GM18868 (cell line): ENCODE results near the gene NOXA1.
"Not testable (repeated sequence)": the region's sequence is repeated elsewhere in the genome, so short reads cannot be mapped to it uniquely, and the experiment has no call there.

Source experiments
- ATAC-seq: cut with Tn5 transposase; IDR thresholded peaks from one replicate; pipeline ENCODE4 v1.9.1; 2021; ENCODE audit warnings: mild to moderate bottlenecking, moderate library complexity; ENCODE audit not compliant: unreplicated experiment

The NOXA1 gene, protein sequence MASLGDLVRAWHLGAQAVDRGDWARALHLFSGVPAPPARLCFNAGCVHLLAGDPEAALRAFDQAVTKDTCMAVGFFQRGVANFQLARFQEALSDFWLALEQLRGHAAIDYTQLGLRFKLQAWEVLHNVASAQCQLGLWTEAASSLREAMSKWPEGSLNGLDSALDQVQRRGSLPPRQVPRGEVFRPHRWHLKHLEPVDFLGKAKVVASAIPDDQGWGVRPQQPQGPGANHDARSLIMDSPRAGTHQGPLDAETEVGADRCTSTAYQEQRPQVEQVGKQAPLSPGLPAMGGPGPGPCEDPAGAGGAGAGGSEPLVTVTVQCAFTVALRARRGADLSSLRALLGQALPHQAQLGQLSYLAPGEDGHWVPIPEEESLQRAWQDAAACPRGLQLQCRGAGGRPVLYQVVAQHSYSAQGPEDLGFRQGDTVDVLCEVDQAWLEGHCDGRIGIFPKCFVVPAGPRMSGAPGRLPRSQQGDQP

DNA sequence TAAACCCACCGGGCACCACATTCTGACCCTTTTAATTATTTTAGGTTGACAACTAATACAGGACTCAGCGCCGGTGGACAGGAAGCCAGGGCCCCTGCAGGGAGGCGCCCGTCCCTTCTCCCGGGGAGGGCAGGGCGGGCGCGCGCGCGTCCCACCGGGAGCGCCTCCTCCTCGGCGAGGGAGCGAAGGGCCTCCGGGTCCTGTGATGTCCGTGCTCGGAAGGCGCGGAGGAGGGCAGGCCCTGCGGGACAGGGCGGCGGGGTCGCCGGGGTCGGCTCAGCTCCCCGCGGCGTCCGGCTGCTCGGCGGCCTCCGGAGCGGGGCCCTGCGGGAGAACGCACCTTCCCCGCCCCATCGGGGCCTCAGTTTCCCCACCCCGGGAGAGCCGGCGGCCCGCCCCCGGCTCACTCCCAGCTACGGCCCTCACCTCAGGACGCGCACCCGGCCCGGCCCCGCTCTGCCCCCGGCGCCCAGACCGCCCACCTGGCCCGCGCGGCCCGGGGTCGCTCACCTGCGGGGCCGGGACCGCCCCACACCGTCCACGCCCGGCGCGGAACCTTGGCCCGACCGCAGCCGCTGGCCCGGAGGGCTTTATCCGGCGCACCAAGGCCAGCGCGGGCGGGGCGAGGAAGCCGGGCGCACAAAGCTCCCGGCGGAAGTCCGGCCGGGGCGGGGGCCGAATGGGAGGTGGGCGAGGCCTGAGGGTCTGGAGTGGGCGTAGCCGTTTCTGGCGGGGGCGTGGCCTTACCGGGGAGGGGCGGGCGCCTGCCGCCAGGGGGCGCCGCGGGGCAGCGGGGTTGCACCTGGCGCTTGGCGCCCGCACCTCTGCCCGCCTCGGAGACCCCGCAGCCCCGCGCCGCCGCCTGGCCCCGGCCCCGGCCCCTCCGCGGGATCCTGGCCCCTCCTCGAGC lies at the start of gene NOXA1, which contains the start of gene EXD3:
NOXA1 (plus strand) TSS at position 790 of the 910 bp plus-strand sequence. CDS start 137 bp downstream, outside the sequence.
EXD3 (minus strand) TSS at position 559 of the 910 bp plus-strand sequence. CDS start 27,805 bp downstream, outside the sequence.
- peak; percentile 85 for ATAC-seq

GRCh38 chr9:137373611-137373980 lies 49.6 kb upstream of the NOXA1 start:
- ATAC-seq = no peak

DNA sequence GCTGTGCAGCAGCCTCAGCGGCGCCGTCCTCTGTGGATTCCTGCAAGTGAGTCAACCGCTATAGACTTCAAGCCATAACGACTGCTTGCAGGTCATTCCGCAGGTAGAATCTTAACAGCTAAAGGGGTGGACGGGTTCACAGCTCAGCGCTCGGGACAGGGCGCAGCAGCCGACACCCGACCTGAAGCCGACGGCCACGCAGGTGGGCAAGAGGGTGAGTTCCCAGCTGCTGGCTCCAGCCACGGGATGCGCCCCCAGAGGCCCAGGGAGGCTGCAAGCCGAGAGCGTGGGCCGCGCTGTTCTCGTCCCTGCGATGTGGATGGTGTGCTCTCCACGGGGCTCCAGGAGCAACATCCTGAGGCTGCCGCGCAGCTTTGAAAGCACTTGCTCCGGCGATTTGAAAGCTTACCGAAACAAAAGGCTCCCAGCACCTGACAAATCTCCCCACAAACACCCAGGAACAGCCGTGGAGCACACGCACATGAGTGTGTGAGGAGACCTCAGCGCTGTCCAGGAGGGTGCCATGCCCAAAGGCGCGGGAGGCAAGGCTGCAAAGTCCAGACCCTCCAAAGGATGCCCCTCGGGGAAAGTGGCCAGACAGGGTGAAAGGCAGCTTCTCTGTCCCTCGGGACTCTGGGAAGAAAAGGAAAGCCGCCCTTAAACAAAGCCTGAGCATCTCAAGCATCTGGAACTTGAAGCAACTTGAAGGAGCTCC lies 48.9 kb upstream of the NOXA1 start:
- ATAC-seq = no peak

DNA sequence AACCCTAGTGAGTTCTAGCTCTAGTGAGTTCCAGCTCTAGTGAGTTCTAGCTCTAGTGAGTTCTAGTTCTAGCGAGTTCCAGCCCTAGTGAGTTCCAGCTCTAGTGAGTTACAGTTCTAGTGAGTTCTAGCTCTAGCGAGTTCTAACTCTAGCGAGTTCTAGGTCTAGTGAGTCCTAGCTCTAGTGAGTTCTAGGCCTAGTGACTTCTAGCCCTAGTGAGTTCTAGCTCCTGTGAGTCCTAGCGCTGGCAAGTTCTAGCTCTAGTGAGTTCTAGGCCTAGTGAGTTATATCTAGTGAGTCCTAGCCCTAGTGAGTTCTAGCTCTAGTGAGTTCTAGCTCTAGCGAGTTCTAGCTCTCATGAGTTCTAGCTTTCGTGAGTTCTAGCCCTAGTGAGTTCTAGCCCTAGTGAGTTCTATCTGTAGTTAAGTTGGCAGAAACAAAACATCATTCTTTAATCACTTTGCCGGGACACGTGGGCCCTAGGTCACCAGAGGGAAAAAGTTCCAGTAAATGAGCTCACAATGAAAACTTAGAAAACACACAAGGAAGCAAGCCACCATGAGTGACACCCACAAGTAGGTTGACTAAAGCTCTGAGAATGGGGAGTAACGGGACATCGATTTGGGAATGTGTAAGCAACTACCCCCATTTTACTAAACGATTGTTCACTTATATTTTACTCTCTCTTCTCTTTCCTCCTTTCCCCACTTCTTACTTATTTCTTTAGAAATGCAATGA lies 47.7 kb upstream of the NOXA1 start:
- no peak for ATAC-seq

- no peak for ATAC-seq
These were observed 46.8 kb upstream of the NOXA1 start for GRCh38 chr9:137376386-137376785.

- ATAC-seq = not testable (repeated sequence)
These were observed 44.3 kb upstream of the NOXA1 start for GRCh38 chr9:137378688-137379410.

- no peak for ATAC-seq
These were observed 43.4 kb upstream of the NOXA1 start for GRCh38 chr9:137379761-137380161.

DNA sequence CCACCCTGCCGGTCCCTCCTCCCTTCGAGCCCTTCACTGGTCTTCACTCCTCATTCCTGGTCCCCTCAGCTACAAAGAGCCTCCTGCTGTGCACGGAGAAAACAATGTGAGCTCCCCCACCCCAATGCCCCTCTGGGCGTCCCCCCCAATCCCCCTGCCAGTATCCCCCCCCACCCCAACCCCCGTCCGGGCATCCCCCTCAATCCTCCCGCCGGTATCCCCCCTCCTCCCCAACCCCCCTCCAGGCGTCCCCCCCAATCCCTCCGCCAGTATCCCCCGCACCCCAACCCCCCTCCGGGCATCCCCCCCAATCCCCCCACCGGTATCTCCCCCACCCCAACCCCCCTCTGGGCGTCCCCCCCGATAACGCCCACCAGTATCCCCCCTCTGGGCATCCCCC lies 43.0 kb upstream of the NOXA1 start:
- ATAC-seq = no peak

DNA sequence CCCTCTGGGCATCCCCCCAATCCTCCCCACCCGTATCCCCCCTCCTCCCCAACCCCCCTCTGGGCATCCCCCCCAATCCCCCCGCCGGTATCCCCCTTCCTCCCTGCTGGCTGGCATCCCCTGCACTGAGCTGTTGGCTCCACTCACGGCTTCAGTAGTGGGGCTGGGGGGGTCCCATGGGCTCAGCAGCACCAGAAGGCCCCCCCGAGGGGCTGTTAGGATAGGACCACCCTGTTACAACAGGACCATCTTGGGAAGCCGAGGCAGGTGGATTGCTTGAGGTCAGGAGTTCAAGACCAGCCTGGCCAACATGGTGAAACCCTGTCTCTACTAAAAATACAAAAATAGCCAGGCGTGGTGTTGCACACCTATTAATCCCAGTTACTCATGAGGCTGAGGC lies 42.6 kb upstream of the NOXA1 start:
- ATAC-seq = no peak

GRCh38 chr9:137381501-137382443 lies 41.4 kb upstream of the NOXA1 start:
- ATAC-seq = no peak

DNA sequence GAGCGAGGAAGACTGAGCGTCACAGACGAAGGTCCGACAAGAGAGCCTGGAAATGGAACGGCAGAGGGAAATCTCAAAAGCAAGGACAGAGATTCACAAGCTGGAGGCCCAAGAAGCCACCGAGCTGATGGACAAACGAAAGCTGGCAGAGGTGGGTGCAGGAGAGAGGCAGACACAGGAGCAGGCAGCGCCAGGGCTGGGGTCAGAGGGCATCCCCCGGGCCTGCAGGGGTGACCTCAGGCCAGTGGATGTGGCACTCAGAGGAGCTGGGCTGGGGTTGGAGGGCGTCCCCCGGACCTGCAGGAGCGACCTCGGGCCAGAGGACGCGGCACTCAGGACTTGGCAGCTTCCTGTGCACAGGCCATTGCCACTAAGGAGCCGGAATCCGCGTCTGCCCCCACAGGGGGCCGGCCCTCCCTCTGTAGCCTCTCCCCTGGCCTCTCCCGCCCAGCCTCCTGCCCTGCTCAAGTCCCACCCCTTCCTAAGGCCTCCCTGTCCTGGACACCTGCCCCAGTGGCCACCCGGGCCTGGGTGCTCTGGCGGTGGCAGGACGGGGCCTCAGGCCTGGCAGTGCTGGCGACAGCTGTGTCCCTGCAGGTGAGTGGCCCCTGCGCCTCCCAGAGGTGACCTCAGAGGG lies 40.6 kb upstream of the NOXA1 start:
- ATAC-seq = no peak

DNA sequence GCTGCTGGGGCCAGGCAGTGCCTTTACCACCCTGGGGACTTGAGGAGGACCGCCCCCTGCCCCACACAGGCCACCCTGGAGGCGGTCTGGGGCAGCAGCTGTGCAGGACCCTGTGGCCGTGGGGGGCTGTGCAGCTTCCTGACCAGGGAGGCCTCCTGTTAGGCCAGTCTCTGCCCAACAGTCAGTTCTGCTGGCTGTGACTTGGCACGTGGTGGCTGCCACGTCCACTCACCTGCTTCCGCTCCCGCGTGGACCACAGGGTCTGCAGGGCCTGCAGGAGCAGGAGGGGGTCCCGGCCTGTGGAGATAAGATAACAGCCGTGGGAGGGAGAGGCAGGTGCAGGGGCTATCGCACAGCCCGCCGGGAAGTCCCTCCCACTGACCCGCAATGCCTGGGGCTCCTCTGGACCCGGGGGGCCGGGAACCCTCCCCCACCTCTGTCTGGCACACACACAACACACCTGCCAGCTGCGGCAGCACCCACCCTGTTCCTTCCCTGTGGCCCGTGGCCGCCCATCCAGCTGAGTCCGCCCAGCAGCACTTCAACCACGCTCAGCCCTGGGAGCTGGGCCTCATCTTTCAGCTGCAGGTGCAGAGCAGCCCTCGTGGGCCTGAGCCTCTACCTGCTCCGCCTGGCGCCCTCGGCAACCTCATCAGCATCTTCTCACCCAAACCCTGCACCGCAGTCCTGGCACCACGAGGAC lies 40.0 kb upstream of the NOXA1 start:
- no peak for ATAC-seq

DNA sequence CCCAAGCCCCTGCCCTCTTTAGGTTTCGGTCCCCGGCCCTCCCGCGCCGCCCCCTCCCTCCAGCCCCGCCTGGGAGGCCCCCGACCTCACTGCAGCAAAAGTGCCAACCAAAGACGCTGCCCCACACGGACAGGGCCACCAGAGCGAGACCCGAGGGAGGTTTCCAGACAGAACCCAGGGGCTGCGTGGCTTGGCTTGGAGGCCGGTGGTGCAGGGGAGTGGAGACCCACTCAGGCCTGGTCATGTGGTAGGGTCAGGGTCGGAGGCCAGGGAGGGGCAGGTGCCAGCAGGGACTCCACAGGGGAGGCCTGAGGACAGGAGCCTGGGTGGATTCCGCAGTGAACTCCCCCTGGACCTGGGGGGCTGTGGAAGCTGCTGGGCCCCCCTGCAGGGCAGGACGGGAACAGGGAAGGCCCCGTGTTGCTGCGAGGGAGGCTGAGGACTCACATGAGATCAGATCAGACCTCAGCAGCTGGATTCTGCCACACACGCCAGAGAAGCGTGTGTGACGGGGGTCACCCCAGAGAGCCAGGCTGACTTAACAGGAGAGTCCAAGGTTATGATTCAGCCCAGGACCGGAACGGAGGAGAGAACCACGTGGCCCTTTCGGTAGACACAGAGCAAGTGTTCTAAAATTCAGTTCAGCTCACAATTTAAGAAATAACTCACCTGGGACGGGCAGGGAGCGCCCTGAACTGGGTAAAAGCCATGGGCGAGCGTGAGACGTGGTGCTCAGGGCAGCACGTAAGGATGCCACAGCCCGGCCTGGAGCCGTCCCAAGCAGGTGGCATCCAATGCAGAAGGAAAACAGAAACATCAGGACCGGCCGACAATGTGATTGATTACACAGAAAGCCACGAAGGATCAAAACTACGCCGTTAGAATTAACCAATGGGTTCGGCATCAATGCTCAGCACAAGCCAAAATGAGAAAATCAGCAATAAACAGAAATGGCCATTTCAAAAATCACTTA lies 39.1 kb upstream of the NOXA1 start:
- ATAC-seq = no peak

DNA sequence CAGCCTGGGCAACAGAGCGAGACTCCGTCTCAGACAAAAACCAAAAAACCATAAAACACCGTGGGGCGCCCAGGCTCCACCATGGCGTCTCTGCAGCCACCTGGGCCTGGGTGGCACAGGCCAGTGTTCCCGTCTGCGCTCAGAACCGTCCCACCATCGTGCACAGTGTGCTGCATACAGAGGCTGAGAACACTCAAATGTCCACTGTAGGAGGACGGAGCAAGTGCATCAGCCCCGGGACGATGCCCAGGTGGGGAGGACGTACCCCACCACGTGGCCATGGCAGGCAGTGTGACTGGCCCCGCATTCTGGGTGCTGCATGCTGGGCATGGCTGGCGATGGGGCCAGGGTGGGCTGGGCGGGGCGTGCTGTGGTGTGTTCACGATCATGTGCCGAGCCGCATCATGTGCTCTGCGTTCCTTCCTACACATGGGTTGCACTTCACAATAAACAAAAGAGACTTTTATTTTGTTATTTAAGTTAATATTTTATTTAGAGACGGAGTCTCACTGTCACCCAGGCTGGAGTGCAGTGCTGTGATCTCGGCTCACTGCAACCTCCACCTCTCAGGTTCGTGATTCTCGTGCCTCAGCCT lies 38.0 kb upstream of the NOXA1 start:
- no peak for ATAC-seq

- ATAC-seq = not testable (repeated sequence)
These were observed 36.6 kb upstream of the NOXA1 start for GRCh38 chr9:137386507-137387113.
